Activated CD4-positive, alpha-beta T cell treated with anti-CD3 and anti-CD28 coated beads for 1 hour (primary cell): ENCODE data around the gene LRP1B.
"Not testable (repeated sequence)": the region's sequence is repeated elsewhere in the genome, so short reads cannot be mapped to it uniquely, and the experiment has no call there.

Experiments used
- DNase-seq: peaks from one replicate; pipeline ENCODE4 v3.0.0-alpha.2; 2020

Gene LRP1B

GRCh38 chr2:141863964-141864363, 266.9 kb downstream of the LRP1B start:
- no peak for DNase-seq

GRCh38 chr2:141856215-141856919, 274.4 kb downstream of the LRP1B start:
- DNase-seq = no peak

- DNase-seq = no peak
Observed at GRCh38 chr2:141848191-141848590, 282.6 kb downstream of the LRP1B start.

- DNase-seq = no peak
Observed at GRCh38 chr2:141844231-141844630, 286.6 kb downstream of the LRP1B start.

GRCh38 chr2:141835103-141835502, 295.7 kb downstream of the LRP1B start:
- DNase-seq = no peak

GRCh38 chr2:141828761-141829160, 302.1 kb downstream of the LRP1B start:
- DNase-seq = no peak

- DNase-seq = no peak
Observed at GRCh38 chr2:141824790-141825189, 306.0 kb downstream of the LRP1B start.

- DNase-seq = no peak
Observed at GRCh38 chr2:141820893-141821292, 309.9 kb downstream of the LRP1B start.

- DNase-seq = not testable (repeated sequence)
Observed at GRCh38 chr2:141815320-141815719, 315.5 kb downstream of the LRP1B start.

- no peak for DNase-seq
Observed at GRCh38 chr2:141814150-141814549, 316.7 kb downstream of the LRP1B start.

GRCh38 chr2:141810148-141810547, 320.7 kb downstream of the LRP1B start:
- no peak for DNase-seq

GRCh38 chr2:141806090-141806489, 324.7 kb downstream of the LRP1B start:
- no peak for DNase-seq

GRCh38 chr2:141805302-141805701, 325.5 kb downstream of the LRP1B start:
- DNase-seq = no peak

GRCh38 chr2:141796449-141796848, 334.4 kb downstream of the LRP1B start:
- no peak for DNase-seq

GRCh38 chr2:141791521-141791920, 339.3 kb downstream of the LRP1B start:
- DNase-seq = no peak

GRCh38 chr2:141782574-141782973, 348.2 kb downstream of the LRP1B start:
- DNase-seq = no peak

- no peak for DNase-seq
Observed at GRCh38 chr2:141778315-141778835, 352.4 kb downstream of the LRP1B start.

GRCh38 chr2:141770530-141770929, 360.3 kb downstream of the LRP1B start:
- no peak for DNase-seq

- no peak for DNase-seq
Observed at GRCh38 chr2:141767691-141768090, 363.1 kb downstream of the LRP1B start.

GRCh38 chr2:141767051-141767450, 363.8 kb downstream of the LRP1B start:
- no peak for DNase-seq

GRCh38 chr2:141766225-141766624, 364.6 kb downstream of the LRP1B start:
- DNase-seq = no peak

GRCh38 chr2:141748616-141749015, 382.2 kb downstream of the LRP1B start:
- DNase-seq = no peak

GRCh38 chr2:141741652-141742051, 389.2 kb downstream of the LRP1B start:
- DNase-seq = no peak

- DNase-seq = no peak
Observed at GRCh38 chr2:141737492-141738255, 393.1 kb downstream of the LRP1B start.
